WTC11 (cell line): Measurements from ENCODE around the gene PARD6A. TPM values are rescaled to one million over a fixed set of nuclear protein-coding genes. Genes with fewer than 3 reads are reported as not detected.
A peak's percentile ranks its signal among the peaks of the same experiment; 100 is the strongest.

Source experiments
- ATAC-seq: fragments of 200-7000 bp; cut with Tn5 transposase; 2 replicates; pipeline ENCODE4 v1.10.0; 2021; ENCODE audit warnings: mild to moderate bottlenecking, moderate library complexity
- CTCF ChIA-PET: fragments of 300-600 bp; sonication (Branson Sonifier 250); formaldehyde crosslinking; loops from one replicate; lab custom pipeline; 2021; ENCODE audit warnings: antibody characterized with exemption; lab: Charles Lee
- POLR2A ChIA-PET: fragments of 350-600 bp; sonication (Branson Sonifier 250); formaldehyde crosslinking; loops from one replicate; lab custom pipeline; 2021; ENCODE audit warnings: antibody characterized with exemption; lab: Charles Lee
- DNase-seq: peaks from one replicate; pipeline ENCODE4 v3.0.0; 2021; ENCODE audit warnings: low spot score
- H3K27ac Mint-ChIP-seq: 2 replicates; pipeline ENCODE4 v1.8.0; 2021; ENCODE audit warnings: mixed read lengths
- H3K27me3 Mint-ChIP-seq: 2 replicates; pipeline ENCODE4 v1.8.0; 2021; ENCODE audit warnings: low read depth, mild to moderate bottlenecking, moderate library complexity, mixed read lengths
- H3K36me3 Mint-ChIP-seq: 2 replicates; pipeline ENCODE4 v1.8.0; 2021; ENCODE audit warnings: mixed read lengths
- H3K4me1 Mint-ChIP-seq: 2 replicates; pipeline ENCODE4 v1.8.0; 2022; ENCODE audit warnings: mixed read lengths
- H3K4me3 Mint-ChIP-seq: 2 replicates; pipeline ENCODE4 v1.8.0; 2021; ENCODE audit warnings: mild to moderate bottlenecking, moderate library complexity, mixed read lengths
- H3K9me3 Mint-ChIP-seq: 2 replicates; pipeline ENCODE4 v1.8.0; 2021; ENCODE audit warnings: mixed read lengths
- ATF1 ChIP-seq: sonication (generic); formaldehyde crosslinking; IDR thresholded peaks from 2 replicates; pipeline ENCODE4 v1.8.1; 2023; ENCODE audit warnings: mild to moderate bottlenecking, moderate library complexity, missing genetic modification reagents
- CBFB ChIP-seq: sonication (generic); formaldehyde crosslinking; IDR thresholded peaks from 2 replicates; pipeline ENCODE4 v1.8.1; 2022; ENCODE audit warnings: mild to moderate bottlenecking, low read depth, missing genetic modification reagents
- CREB1 ChIP-seq: sonication (generic); formaldehyde crosslinking; IDR thresholded peaks from 2 replicates; pipeline ENCODE4 v1.8.0; 2023; ENCODE audit warnings: mild to moderate bottlenecking, missing genetic modification reagents
- ELF4 ChIP-seq: sonication (generic); formaldehyde crosslinking; IDR thresholded peaks from 2 replicates; pipeline ENCODE4 v1.8.1; 2022; ENCODE audit warnings: low read depth, mild to moderate bottlenecking, moderate library complexity, missing genetic modification reagents
- ETV6 ChIP-seq: sonication (generic); formaldehyde crosslinking; IDR thresholded peaks from 2 replicates; pipeline ENCODE4 v1.8.1; 2022; ENCODE audit warnings: mild to moderate bottlenecking, missing genetic modification reagents
- FOXP1 ChIP-seq: sonication (generic); formaldehyde crosslinking; IDR thresholded peaks from 2 replicates; pipeline ENCODE4 v1.8.0; 2022; ENCODE audit warnings: missing genetic modification reagents, mild to moderate bottlenecking, moderate library complexity, borderline replicate concordance
- MYBL2 ChIP-seq: sonication (generic); formaldehyde crosslinking; IDR thresholded peaks from 2 replicates; pipeline ENCODE4 v1.8.1; 2023; ENCODE audit warnings: mild to moderate bottlenecking, moderate library complexity, missing genetic modification reagents
- NFYB ChIP-seq: sonication (generic); formaldehyde crosslinking; conservative IDR thresholded peaks from 2 replicates; pipeline ENCODE4 v1.8.0; 2022; ENCODE audit warnings: low read depth, missing genetic modification reagents
- OVOL2 ChIP-seq: fragments of 250-450 bp; sonication (Bioruptor Pico); IDR thresholded peaks from 2 replicates; pipeline ENCODE4 v1.9.0; 2021; ENCODE audit warnings: mild to moderate bottlenecking, borderline replicate concordance
- ZNF138 ChIP-seq: sonication (generic); formaldehyde crosslinking; conservative IDR thresholded peaks from 2 replicates; pipeline ENCODE4 v1.8.1; 2022; ENCODE audit warnings: mild to moderate bottlenecking, moderate library complexity, missing genetic modification reagents
- ZNF671 ChIP-seq: fragments of 250-450 bp; sonication (Bioruptor Pico); IDR thresholded peaks from 2 replicates; pipeline ENCODE4 v1.8.0; 2021; ENCODE audit warnings: mild to moderate bottlenecking
- total RNA-seq: library from RNA; stranded (reverse); gene quantifications from 3 replicates; pipeline ENCODE4 v1.2.3, GENCODE V29; 2021
- TF ChIP-seq, protein P1 (sequence below): sonication (generic); formaldehyde crosslinking; IDR thresholded peaks from 2 replicates; pipeline ENCODE4 v1.8.1; 2022; ENCODE audit warnings: low read depth, mild to moderate bottlenecking, moderate library complexity, missing genetic modification reagents, borderline replicate concordance
- TF ChIP-seq, protein P2 (sequence below): sonication (generic); formaldehyde crosslinking; IDR thresholded peaks from 2 replicates; pipeline ENCODE4 v1.8.1; 2023; ENCODE audit warnings: mild to moderate bottlenecking, missing genetic modification reagents
- TF ChIP-seq, protein P3 (sequence below): fragments of 250-450 bp; sonication (Bioruptor Pico); IDR thresholded peaks from 2 replicates; pipeline ENCODE4 v1.9.0; 2021; ENCODE audit warnings: moderate library complexity, mild to moderate bottlenecking, inconsistent platforms, borderline replicate concordance
- TF ChIP-seq, protein P4 (sequence below): fragments of 250-450 bp; sonication (Bioruptor Pico); IDR thresholded peaks from 2 replicates; pipeline ENCODE4 v1.9.0; 2021; ENCODE audit warnings: mild to moderate bottlenecking, borderline replicate concordance

Gene PARD6A
- total RNA-seq, 1 experiment from 2014 or later, result 17.1 TPM

DNA sequence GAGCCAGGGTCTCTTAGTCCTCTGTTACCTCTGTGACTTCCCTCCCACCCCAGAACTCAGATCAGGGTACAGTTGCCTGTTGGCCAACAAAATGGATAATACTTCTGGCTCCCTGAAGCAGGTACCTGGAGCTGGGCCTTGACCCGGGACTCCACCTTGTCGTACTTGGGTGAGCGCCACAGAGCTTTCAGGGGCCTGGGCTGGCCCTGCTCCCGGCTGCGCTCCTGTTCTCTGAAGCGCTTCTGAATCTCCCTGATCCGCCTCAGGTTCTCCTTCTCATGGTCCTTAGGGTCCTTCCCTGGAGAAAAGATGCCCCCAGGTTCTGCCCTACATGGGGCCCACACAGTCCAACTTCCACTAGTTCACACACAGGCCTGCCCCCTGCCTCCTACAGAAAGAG lies 4.1 kb downstream of the PARD6A start:
- Mint-ChIP-seq H3K27me3 (peaks cover 6% of the 10 kb centered on the region), H3K4me1 (peaks cover 18% of the 10 kb centered on the region), H3K4me3 (peak overlapping the region; percentile 27; the same call in 1 of the 2 replicates), H3K27ac (no peak overlapping the region), H3K9me3 (no peaks in the 10 kb centered on the region), H3K36me3 (no peaks in the 10 kb centered on the region)
- TF ChIP-seq, protein P1, sequence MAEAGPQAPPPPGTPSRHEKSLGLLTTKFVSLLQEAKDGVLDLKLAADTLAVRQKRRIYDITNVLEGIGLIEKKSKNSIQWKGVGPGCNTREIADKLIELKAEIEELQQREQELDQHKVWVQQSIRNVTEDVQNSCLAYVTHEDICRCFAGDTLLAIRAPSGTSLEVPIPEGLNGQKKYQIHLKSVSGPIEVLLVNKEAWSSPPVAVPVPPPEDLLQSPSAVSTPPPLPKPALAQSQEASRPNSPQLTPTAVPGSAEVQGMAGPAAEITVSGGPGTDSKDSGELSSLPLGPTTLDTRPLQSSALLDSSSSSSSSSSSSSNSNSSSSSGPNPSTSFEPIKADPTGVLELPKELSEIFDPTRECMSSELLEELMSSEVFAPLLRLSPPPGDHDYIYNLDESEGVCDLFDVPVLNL (CRISPR knock-in tag), result no peak
- no peak for TF ChIP-seq FOXP1 (CRISPR knock-in tag)
- TF ChIP-seq, protein P2, sequence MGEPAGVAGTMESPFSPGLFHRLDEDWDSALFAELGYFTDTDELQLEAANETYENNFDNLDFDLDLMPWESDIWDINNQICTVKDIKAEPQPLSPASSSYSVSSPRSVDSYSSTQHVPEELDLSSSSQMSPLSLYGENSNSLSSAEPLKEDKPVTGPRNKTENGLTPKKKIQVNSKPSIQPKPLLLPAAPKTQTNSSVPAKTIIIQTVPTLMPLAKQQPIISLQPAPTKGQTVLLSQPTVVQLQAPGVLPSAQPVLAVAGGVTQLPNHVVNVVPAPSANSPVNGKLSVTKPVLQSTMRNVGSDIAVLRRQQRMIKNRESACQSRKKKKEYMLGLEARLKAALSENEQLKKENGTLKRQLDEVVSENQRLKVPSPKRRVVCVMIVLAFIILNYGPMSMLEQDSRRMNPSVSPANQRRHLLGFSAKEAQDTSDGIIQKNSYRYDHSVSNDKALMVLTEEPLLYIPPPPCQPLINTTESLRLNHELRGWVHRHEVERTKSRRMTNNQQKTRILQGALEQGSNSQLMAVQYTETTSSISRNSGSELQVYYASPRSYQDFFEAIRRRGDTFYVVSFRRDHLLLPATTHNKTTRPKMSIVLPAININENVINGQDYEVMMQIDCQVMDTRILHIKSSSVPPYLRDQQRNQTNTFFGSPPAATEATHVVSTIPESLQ (CRISPR knock-in tag), result no peak
- no peak for TF ChIP-seq CREB1 (CRISPR knock-in tag)
- TF ChIP-seq ZNF138 (CRISPR knock-in tag), result no peak
- no peak for TF ChIP-seq CBFB (CRISPR knock-in tag)
- no peak for TF ChIP-seq ZNF671
- TF ChIP-seq, protein P3, sequence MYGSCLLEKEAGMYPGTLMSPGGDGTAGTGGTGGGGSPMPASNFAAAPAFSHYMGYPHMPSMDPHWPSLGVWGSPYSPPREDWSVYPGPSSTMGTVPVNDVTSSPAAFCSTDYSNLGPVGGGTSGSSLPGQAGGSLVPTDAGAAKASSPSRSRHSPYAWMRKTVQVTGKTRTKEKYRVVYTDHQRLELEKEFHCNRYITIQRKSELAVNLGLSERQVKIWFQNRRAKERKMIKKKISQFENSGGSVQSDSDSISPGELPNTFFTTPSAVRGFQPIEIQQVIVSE (CRISPR knock-in tag), result no peak
- ChIA-PET CTCF (interaction anchor here (0.9 to 10.3 kb wide), 5 partner anchors 8 to 151 kb away, joined by 3 to 137 read pairs (median 30); no protein-coding TSS in a partner anchor), POLR2A (interaction anchor here (0.6 kb wide), 1 partner anchor 174 kb away, joined by 4 read pairs; no protein-coding TSS in a partner anchor)
- no peak for DNase-seq
- ATAC-seq, result no peak

GRCh38 chr16:67665598-67665997 lies 4.8 kb downstream of the PARD6A start:
- POLR2A ChIA-PET, result no interaction called here

More at GRCh38 chr16:67665598-67665997, 4.8 kb downstream of the PARD6A start:
- DNase-seq (no peak), ATAC-seq (no peak)
- peaks cover 18% of the 10 kb centered on the region for H3K4me1 Mint-ChIP-seq
- H3K4me3 Mint-ChIP-seq, result peak overlapping the region; percentile 69
- H3K27ac Mint-ChIP-seq, result no peak overlapping the region
- CTCF ChIA-PET, result interaction anchor here (1.0 to 10.3 kb wide), 11 partner anchors 18 to 375 kb away, joined by 3 to 137 read pairs (median 5); partner anchors contain the start of genes CARMIL2 and CTCF
- no peaks in the 10 kb centered on the region for H3K36me3 Mint-ChIP-seq
- H3K9me3 Mint-ChIP-seq, result no peaks in the 10 kb centered on the region
- H3K27me3 Mint-ChIP-seq, result peaks cover 6% of the 10 kb centered on the region
- TF ChIP-seq, protein P4, sequence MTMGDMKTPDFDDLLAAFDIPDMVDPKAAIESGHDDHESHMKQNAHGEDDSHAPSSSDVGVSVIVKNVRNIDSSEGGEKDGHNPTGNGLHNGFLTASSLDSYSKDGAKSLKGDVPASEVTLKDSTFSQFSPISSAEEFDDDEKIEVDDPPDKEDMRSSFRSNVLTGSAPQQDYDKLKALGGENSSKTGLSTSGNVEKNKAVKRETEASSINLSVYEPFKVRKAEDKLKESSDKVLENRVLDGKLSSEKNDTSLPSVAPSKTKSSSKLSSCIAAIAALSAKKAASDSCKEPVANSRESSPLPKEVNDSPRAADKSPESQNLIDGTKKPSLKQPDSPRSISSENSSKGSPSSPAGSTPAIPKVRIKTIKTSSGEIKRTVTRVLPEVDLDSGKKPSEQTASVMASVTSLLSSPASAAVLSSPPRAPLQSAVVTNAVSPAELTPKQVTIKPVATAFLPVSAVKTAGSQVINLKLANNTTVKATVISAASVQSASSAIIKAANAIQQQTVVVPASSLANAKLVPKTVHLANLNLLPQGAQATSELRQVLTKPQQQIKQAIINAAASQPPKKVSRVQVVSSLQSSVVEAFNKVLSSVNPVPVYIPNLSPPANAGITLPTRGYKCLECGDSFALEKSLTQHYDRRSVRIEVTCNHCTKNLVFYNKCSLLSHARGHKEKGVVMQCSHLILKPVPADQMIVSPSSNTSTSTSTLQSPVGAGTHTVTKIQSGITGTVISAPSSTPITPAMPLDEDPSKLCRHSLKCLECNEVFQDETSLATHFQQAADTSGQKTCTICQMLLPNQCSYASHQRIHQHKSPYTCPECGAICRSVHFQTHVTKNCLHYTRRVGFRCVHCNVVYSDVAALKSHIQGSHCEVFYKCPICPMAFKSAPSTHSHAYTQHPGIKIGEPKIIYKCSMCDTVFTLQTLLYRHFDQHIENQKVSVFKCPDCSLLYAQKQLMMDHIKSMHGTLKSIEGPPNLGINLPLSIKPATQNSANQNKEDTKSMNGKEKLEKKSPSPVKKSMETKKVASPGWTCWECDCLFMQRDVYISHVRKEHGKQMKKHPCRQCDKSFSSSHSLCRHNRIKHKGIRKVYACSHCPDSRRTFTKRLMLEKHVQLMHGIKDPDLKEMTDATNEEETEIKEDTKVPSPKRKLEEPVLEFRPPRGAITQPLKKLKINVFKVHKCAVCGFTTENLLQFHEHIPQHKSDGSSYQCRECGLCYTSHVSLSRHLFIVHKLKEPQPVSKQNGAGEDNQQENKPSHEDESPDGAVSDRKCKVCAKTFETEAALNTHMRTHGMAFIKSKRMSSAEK, result no peak
- TF ChIP-seq MYBL2 (CRISPR knock-in tag), result no peak
- no peak for TF ChIP-seq OVOL2 (CRISPR knock-in tag)
- TF ChIP-seq ELF4 (CRISPR knock-in tag), result no peak
- TF ChIP-seq ETV6 (CRISPR knock-in tag), result no peak
- no peak for TF ChIP-seq FOXP1 (CRISPR knock-in tag)
- TF ChIP-seq ATF1 (CRISPR knock-in tag), result no peak
- no peak for TF ChIP-seq NFYB (CRISPR knock-in tag)
